Astrocyte of the cerebellum (primary cell): ENCODE measurements around the gene OLFML1.

Source experiments
- DNase-seq: peaks from one replicate; pipeline ENCODE4 v3.0.0-alpha.2; 2011; ENCODE audit warnings: low read depth
- H3K4me3 ChIP-seq: 2 replicates; pipeline ENCODE4 v1.5.1; 2011; ENCODE audit warnings: mild to moderate bottlenecking, low read depth, low read length, moderate library complexity
- in situ Hi-C: cut with HindIII; loops from 2 replicates; pipeline ENCODE4 v1.10.0; 2017; ENCODE audit warnings: low sequenced_read_pairs
- TF ChIP-seq, protein P1 (sequence below): IDR thresholded peaks from 2 replicates; pipeline ENCODE4 v1.5.1; 2012; ENCODE audit warnings: low read length, low read depth, moderate library complexity, mild to moderate bottlenecking; ENCODE audit errors: missing control alignments

OLFML1 gene

GRCh38 chr11:7469351-7469865 lies 15.9 kb upstream of the OLFML1 start:
- in situ Hi-C loops = no loop called here

GRCh38 chr11:7471071-7471470 lies 14.2 kb upstream of the OLFML1 start:
- in situ Hi-C loops = no loop called here
- H3K4me3 ChIP-seq = no peak overlapping the region
- TF ChIP-seq, protein P1, sequence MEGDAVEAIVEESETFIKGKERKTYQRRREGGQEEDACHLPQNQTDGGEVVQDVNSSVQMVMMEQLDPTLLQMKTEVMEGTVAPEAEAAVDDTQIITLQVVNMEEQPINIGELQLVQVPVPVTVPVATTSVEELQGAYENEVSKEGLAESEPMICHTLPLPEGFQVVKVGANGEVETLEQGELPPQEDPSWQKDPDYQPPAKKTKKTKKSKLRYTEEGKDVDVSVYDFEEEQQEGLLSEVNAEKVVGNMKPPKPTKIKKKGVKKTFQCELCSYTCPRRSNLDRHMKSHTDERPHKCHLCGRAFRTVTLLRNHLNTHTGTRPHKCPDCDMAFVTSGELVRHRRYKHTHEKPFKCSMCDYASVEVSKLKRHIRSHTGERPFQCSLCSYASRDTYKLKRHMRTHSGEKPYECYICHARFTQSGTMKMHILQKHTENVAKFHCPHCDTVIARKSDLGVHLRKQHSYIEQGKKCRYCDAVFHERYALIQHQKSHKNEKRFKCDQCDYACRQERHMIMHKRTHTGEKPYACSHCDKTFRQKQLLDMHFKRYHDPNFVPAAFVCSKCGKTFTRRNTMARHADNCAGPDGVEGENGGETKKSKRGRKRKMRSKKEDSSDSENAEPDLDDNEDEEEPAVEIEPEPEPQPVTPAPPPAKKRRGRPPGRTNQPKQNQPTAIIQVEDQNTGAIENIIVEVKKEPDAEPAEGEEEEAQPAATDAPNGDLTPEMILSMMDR = no peak
- no peak for DNase-seq

More at GRCh38 chr11:7469351-7469865, 15.9 kb upstream of the OLFML1 start:
- TF ChIP-seq, protein P1 = no peak
- H3K4me3 ChIP-seq = no peak overlapping the region
- DNase-seq = no peak

DNA sequence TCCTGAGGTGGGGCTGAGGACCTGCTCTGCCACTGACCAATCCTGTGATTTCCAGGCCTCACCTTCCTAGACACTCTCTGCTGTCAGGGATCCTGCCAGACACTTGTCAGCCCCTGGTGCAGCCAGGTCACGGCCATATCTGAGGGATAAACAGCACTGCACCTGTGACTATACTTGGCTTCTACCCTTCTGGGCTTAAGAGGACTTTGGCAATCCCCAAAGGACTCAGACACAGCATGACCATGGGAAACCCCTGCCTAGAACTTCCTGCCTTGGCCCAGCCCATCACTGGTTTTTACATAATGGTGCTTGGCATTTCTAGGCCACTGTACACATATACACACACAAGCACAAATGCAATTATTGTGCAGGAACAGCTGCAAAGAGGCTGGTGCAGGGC lies 11.6 kb upstream of the OLFML1 start:
- in situ Hi-C loops = no loop called here
- DNase-seq = no peak
- TF ChIP-seq, protein P1 = no peak
- no peak overlapping the region for H3K4me3 ChIP-seq

GRCh38 chr11:7480113-7480512 lies 5.2 kb upstream of the OLFML1 start:
- H3K4me3 ChIP-seq = no peak overlapping the region
- in situ Hi-C loops = no loop called here
- no peak for DNase-seq
- TF ChIP-seq, protein P1 = no peak

GRCh38 chr11:7484131-7484530 lies 1.2 kb upstream of the OLFML1 start:
- DNase-seq = no peak
- TF ChIP-seq, protein P1 = no peak
- in situ Hi-C loops = no loop called here

DNA sequence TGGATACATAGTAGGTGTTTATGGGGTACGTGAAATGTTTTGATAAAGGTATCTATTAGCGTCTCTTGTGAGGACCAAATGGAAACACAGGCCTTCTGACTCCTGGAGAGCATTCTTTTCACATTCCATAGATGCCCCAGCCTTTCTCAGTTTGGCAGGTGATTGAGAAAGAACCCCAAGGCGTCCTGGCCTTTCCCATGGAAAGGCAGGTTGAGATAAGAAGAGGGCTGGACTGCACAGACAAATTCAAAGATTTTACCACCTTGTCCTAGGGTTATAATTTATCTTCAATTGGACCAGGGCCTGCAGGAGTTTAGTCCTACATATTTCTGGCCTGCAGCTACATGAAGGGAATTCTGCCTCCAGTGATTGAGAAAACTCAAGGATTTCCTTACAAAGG lies 661 bp upstream of the OLFML1 start:
- in situ Hi-C loops = no loop called here
- TF ChIP-seq, protein P1 = no peak
- H3K4me3 ChIP-seq = no peak overlapping the region
- no peak for DNase-seq

More at GRCh38 chr11:7484131-7484530, 1.2 kb upstream of the OLFML1 start:
- H3K4me3 ChIP-seq = no peak overlapping the region
